Measurements from ENCODE around the gene TWIST2.

DNA sequence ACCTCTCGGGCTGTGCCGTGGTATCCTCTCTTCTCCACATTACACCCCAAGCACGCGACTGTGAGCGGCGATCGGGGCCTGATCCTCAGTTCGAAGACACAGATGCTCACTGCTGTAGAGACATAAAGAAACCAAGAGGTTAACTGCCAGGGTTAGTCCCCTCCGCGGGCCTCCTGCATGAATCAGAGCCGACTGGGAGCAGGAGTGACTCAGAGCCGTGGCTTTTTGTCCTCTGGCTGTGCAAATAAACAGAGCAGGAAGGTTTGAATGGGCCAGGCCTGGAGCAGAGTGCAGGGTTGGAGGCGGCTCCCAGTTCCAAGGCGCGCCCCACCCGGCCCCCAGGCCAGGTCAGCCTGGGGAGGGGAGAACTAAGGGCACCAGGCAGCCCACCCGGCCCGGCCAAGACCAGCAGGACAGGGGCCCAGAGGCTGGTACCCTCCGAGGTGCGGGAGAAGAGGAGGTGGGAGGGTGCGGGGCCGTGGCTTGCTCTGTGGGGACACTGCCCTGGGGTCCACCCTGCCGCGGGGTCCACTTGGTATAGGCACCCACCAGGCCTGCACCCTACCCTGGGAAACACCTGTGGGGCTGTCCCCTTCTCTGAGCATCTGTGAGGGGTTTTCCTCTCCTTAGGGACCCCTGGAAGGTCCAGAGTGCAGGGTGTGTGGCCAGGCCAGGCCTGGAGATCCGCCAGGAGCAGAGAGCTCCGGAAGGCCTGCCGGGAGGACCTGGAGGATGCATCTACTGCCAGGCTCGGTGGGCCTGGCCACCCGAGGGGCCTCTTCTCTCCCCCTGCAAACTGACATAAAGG is 16.5 kb downstream of the TWIST2 start:
- TF ChIP-seq, protein P1, sequence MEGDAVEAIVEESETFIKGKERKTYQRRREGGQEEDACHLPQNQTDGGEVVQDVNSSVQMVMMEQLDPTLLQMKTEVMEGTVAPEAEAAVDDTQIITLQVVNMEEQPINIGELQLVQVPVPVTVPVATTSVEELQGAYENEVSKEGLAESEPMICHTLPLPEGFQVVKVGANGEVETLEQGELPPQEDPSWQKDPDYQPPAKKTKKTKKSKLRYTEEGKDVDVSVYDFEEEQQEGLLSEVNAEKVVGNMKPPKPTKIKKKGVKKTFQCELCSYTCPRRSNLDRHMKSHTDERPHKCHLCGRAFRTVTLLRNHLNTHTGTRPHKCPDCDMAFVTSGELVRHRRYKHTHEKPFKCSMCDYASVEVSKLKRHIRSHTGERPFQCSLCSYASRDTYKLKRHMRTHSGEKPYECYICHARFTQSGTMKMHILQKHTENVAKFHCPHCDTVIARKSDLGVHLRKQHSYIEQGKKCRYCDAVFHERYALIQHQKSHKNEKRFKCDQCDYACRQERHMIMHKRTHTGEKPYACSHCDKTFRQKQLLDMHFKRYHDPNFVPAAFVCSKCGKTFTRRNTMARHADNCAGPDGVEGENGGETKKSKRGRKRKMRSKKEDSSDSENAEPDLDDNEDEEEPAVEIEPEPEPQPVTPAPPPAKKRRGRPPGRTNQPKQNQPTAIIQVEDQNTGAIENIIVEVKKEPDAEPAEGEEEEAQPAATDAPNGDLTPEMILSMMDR (IDR thresholded peaks at IDR 0.05; ENCODE audit: low read length): no peak
- no peak for TF ChIP-seq EZH2 (IDR thresholded peaks at IDR 0.05; ENCODE audit: borderline replicate concordance, low read length)

Measured in OCI-LY1 (cell line).